H1 (cell line): ENCODE measurements around the gene UBE2E1. TPM values are rescaled to one million over a fixed set of nuclear protein-coding genes. Genes with fewer than 3 reads are reported as not detected.

Source experiments
- BRCA1 ChIP-seq: IDR thresholded peaks from 2 replicates; pipeline ENCODE4 v1.6.1; 2012; ENCODE audit warnings: low read depth, low read length, improper control_type of control experiment
- CTCF ChIP-seq, 3 experiments: IDR thresholded peaks; 1 replicate in 2 of 3; 2 replicates in 1 of 3; pipeline versions ENCODE4 v1.5.1 to v1.6.1; 2011; ENCODE audit warnings: low read length in 3 of 3, mild to moderate bottlenecking in 3 of 3, inconsistent platforms in 2 of 3, low read depth in 1 of 3, moderate library complexity in 1 of 3; ENCODE audit not compliant: insufficient read depth in 1 of 3; ENCODE audit errors: control extremely low read depth in 1 of 3
- EZH2 ChIP-seq: fragments of 200-600 bp; sonication (generic); IDR thresholded peaks from 2 replicates; pipeline ENCODE4 v1.7.1; 2012; ENCODE audit warnings: low read depth, mild to moderate bottlenecking, moderate library complexity, low read length, inconsistent platforms; ENCODE audit not compliant: severe bottlenecking
- GABPA ChIP-seq: IDR thresholded peaks from 2 replicates; pipeline ENCODE4 v1.6.1; 2011; ENCODE audit warnings: mild to moderate bottlenecking, low read length, moderate library complexity, borderline replicate concordance; ENCODE audit not compliant: insufficient read depth
- KDM1A ChIP-seq: fragments of 200-600, 300-600 bp; sonication (generic); IDR thresholded peaks from 2 replicates; pipeline ENCODE4 v1.7.1; 2016; ENCODE audit warnings: mild to moderate bottlenecking, low read length, borderline replicate concordance
- KDM5A ChIP-seq: fragments of 200-600 bp; IDR thresholded peaks from 2 replicates; pipeline ENCODE4 v1.7.1; 2012; ENCODE audit warnings: mild to moderate bottlenecking, low read length, inconsistent platforms, mixed read lengths
- NRF1 ChIP-seq: IDR thresholded peaks from 2 replicates; pipeline ENCODE4 v1.6.1; 2011; ENCODE audit warnings: mild to moderate bottlenecking, low read depth, low read length, improper control_type of control experiment
- PHF8 ChIP-seq: fragments of 200-600 bp; sonication (generic); conservative IDR thresholded peaks from 2 replicates; pipeline ENCODE4 v1.7.1; 2012; ENCODE audit warnings: low read depth, mild to moderate bottlenecking, inconsistent platforms, low read length, moderate library complexity
- POLR2AphosphoS5 ChIP-seq: IDR thresholded peaks from 2 replicates; pipeline ENCODE4 v1.6.1; 2011; ENCODE audit warnings: low read depth, low read length
- RBBP5 ChIP-seq: IDR thresholded peaks from 2 replicates; pipeline ENCODE4 v1.7.1; 2012; ENCODE audit warnings: low read depth, mild to moderate bottlenecking, inconsistent platforms, low read length, moderate library complexity, borderline replicate concordance
- SIN3A ChIP-seq, 2 experiments: IDR thresholded peaks in 1 of 2; conservative IDR thresholded peaks in 1 of 2; 2 replicates each; pipeline ENCODE4 v1.6.1; 2011 to 2012; ENCODE audit warnings: low read length in 2 of 2, improper control_type of control experiment in 1 of 2, low read depth in 1 of 2, mild to moderate bottlenecking in 1 of 2
- SIX5 ChIP-seq: IDR thresholded peaks from 2 replicates; pipeline ENCODE4 v1.6.1; 2011; ENCODE audit warnings: mild to moderate bottlenecking, low read depth, low read length
- SP1 ChIP-seq: IDR thresholded peaks from 2 replicates; pipeline ENCODE4 v1.6.1; 2011; ENCODE audit warnings: low read depth, low read length
- SUZ12 ChIP-seq: fragments of 200-600 bp; sonication (generic); IDR thresholded peaks from 2 replicates; pipeline ENCODE4 v1.6.1; 2012; ENCODE audit warnings: mild to moderate bottlenecking, inconsistent platforms, low read length, moderate library complexity, mixed read lengths
- TBP ChIP-seq: IDR thresholded peaks from 2 replicates; pipeline ENCODE4 v1.6.1; 2011; ENCODE audit warnings: low read depth, low read length, improper control_type of control experiment
- USF2 ChIP-seq: IDR thresholded peaks from 2 replicates; pipeline ENCODE4 v1.6.1; 2011; ENCODE audit warnings: low read length, improper control_type of control experiment
- polyA plus RNA-seq, 7 experiments: library from polyadenylated mRNA; depleted of rRNA in 3 of 7; stranded (reverse) in 5 of 7; unstranded in 2 of 7; fragments of >200 nt in 5 of 7; fragments of 200-250 nt in 2 of 7; gene quantifications; 1 replicate in 5 of 7; 2 replicates in 1 of 7; 4 replicates in 1 of 7; pipeline versions ENCODE4 v1.2.1 to v1.2.3, GENCODE V29; 2011 to 2013; ENCODE audit warnings: missing spikeins in 2 of 7, mixed read lengths in 2 of 7
- total RNA-seq: library from RNA; stranded (reverse); fragmentation: NEBNext Ultra II Directional; extraction: Animal tissue kit (Norgen Biotek cat#: 25700); gene quantifications from 2 replicates; pipeline ENCODE4 v1.2.1, GENCODE V29; 2021

Gene UBE2E1
- total and polyA plus RNA-seq, 2 of the 8 experiments (the other 6 are each of a cell fraction or from before 2014, with no cell fraction given), result 109 to 141 TPM

GRCh38 chr3:23806534-23807423 lies 1.0 kb downstream of the UBE2E1 start (continued):
- TF ChIP-seq RBBP5 (0 out of 2 replicates have a peak, but pooled peaks have one; percentile 44), SIN3A (conservative IDR thresholded peaks at IDR 0.05 in 1 of 2, IDR thresholded peaks at IDR 0.05 in 1 of 2; ENCODE audit: low read depth in 1 of 2, low read length in 2 of 2) (0 out of 4 replicates have a peak, but pooled peaks of 1 of the 2 experiments have one; percentile 63), NRF1 (no peak), SUZ12 (no peak), PHF8 (peak; percentile 51), USF2 (no peak), CTCF (IDR thresholded peaks at IDR 0.05; ENCODE audit: control extremely low read depth in 1 of 3, insufficient read depth in 1 of 3, low read depth in 1 of 3, low read length in 3 of 3) (no peak), TBP (peak; percentile 15; the same call in 1 of the 2 replicates), KDM5A (no peak), BRCA1 (no peak), POLR2AphosphoS5 (no peak), EZH2 (no peak), SIX5 (no peak), KDM1A (no peak), SP1 (no peak), GABPA (no peak)
